IMR-90 (cell line): Measurements from ENCODE around the gene GALNT6. TPM values are rescaled to one million over a fixed set of nuclear protein-coding genes. Genes with fewer than 3 reads are reported as not detected.

Source experiments
- ATAC-seq: fragments of 200-7000 bp; cut with Tn5 transposase; 2 replicates; pipeline ENCODE4 v1.9.1; 2020; ENCODE audit warnings: low read depth, mild to moderate bottlenecking, moderate library complexity
- BruUV-seq: library from RNA; stranded (reverse); fragments of 400-500 nt; replicated peaks from 2 replicates; lab custom pipeline; 2021; lab: Mats Ljungman, UMichigan
- CTCF ChIA-PET: fragments of 300-600 bp; formaldehyde crosslinking; extraction: SDS; loops from one replicate; lab custom pipeline; 2021; ENCODE audit warnings: antibody characterized with exemption; lab: Yijun Ruan, JAX
- POLR2A ChIA-PET: fragments of 300-600 bp; sonication (Branson Sonifier 250); formaldehyde crosslinking; loops from one replicate; lab custom pipeline; 2022; ENCODE audit warnings: antibody characterized with exemption; ENCODE audit not compliant: unreplicated experiment; lab: Charles Lee
- DNase-seq: peaks from one replicate; pipeline ENCODE4 v3.0.0; 2013
- H2AFZ ChIP-seq: replicated peaks from 2 replicates; pipeline ENCODE3; 2013; ENCODE audit warnings: low read length, mild to moderate bottlenecking; ENCODE audit not compliant: poor library complexity
- H2AK5ac ChIP-seq: 2 replicates; pipeline ENCODE4 v1.6.1; 2013; ENCODE audit warnings: low read depth, low read length, inconsistent platforms
- H2AK9ac ChIP-seq: replicated peaks from 2 replicates; pipeline ENCODE3; 2013; ENCODE audit warnings: mild to moderate bottlenecking, low read depth, low read length, moderate library complexity; ENCODE audit not compliant: poor library complexity
- H2BK120ac ChIP-seq: 2 replicates; pipeline ENCODE4 v1.6.1; 2013; ENCODE audit warnings: low read depth, low read length, inconsistent platforms
- H2BK15ac ChIP-seq: 3 replicates; pipeline ENCODE4 v1.6.1; 2013; ENCODE audit warnings: low read depth, low read length, inconsistent platforms
- H2BK20ac ChIP-seq: 2 replicates; pipeline ENCODE4 v1.6.1; 2013; ENCODE audit warnings: low read depth, mild to moderate bottlenecking, inconsistent platforms, low read length, moderate library complexity
- H2BK5ac ChIP-seq: 2 replicates; pipeline ENCODE4 v1.6.1; 2013; ENCODE audit warnings: mild to moderate bottlenecking, low read depth, low read length, inconsistent platforms; ENCODE audit not compliant: poor library complexity, severe bottlenecking
- H3K14ac ChIP-seq: replicated peaks from 2 replicates; pipeline ENCODE4 v1.6.1; 2013; ENCODE audit warnings: low read depth, low read length, inconsistent platforms
- H3K18ac ChIP-seq: 2 replicates; pipeline ENCODE4 v1.6.1; 2013; ENCODE audit warnings: low read depth, low read length, control low read depth
- H3K23ac ChIP-seq: 2 replicates; pipeline ENCODE4 v1.6.1; 2013; ENCODE audit warnings: low read depth, low read length, inconsistent platforms
- H3K27ac ChIP-seq: 2 replicates; pipeline ENCODE4 v1.5.1; 2013; ENCODE audit warnings: mild to moderate bottlenecking, control low read depth, low read length; ENCODE audit not compliant: insufficient read depth
- H3K27me3 ChIP-seq: 2 replicates; pipeline ENCODE4 v1.6.1; 2013; ENCODE audit warnings: low read length; ENCODE audit not compliant: control insufficient read depth, insufficient read depth
- H3K36me3 ChIP-seq: 2 replicates; pipeline ENCODE4 v1.6.1; 2013; ENCODE audit warnings: low read length, mixed read lengths; ENCODE audit not compliant: control insufficient read depth, insufficient read depth
- H3K4ac ChIP-seq: 2 replicates; pipeline ENCODE4 v1.6.1; 2013; ENCODE audit warnings: low read depth, low read length, inconsistent platforms
- H3K4me1 ChIP-seq: 2 replicates; pipeline ENCODE4 v1.6.1; 2013; ENCODE audit warnings: low read length, mixed read lengths; ENCODE audit not compliant: control insufficient read depth, insufficient read depth
- H3K4me2 ChIP-seq: 2 replicates; pipeline ENCODE4 v1.6.1; 2013; ENCODE audit warnings: low read depth, mild to moderate bottlenecking, control low read depth, low read length, moderate library complexity
- H3K4me3 ChIP-seq: 2 replicates; pipeline ENCODE4 v1.5.1; 2013; ENCODE audit warnings: low read depth, mild to moderate bottlenecking, control low read depth, low read length, moderate library complexity; ENCODE audit not compliant: insufficient read depth
- H3K56ac ChIP-seq: 2 replicates; pipeline ENCODE4 v1.6.1; 2013; ENCODE audit warnings: low read length, inconsistent platforms; ENCODE audit not compliant: insufficient read depth; ENCODE audit errors: extremely low read depth
- H3K79me1 ChIP-seq, 2 experiments: 2 replicates each; pipeline ENCODE4 v1.6.1; 2013; ENCODE audit warnings: low read length in 2 of 2, inconsistent platforms in 1 of 2, low read depth in 1 of 2
- H3K9ac ChIP-seq: 2 replicates; pipeline ENCODE4 v1.6.1; 2013; ENCODE audit warnings: low read depth, low read length, control low read depth
- H3K9me1 ChIP-seq: 2 replicates; pipeline ENCODE4 v1.6.1; 2013; ENCODE audit warnings: low read length, inconsistent platforms; ENCODE audit not compliant: insufficient read depth
- H3K9me3 ChIP-seq: 2 replicates; pipeline ENCODE4 v1.6.1; 2013; ENCODE audit warnings: low read length; ENCODE audit not compliant: control insufficient read depth, insufficient read depth
- H4K20me1 ChIP-seq: 2 replicates; pipeline ENCODE4 v1.6.1; 2013; ENCODE audit warnings: low read length, inconsistent platforms; ENCODE audit not compliant: insufficient read depth
- H4K5ac ChIP-seq: 2 replicates; pipeline ENCODE4 v1.6.1; 2013; ENCODE audit warnings: mild to moderate bottlenecking, low read depth, low read length, control low read depth
- H4K8ac ChIP-seq, 2 experiments: 2 replicates each; pipeline ENCODE4 v1.6.1; 2013; ENCODE audit warnings: low read depth in 2 of 2, low read length in 2 of 2, control low read depth in 1 of 2, inconsistent platforms in 1 of 2
- H4K91ac ChIP-seq: 2 replicates; pipeline ENCODE4 v1.6.1; 2013; ENCODE audit warnings: low read depth, low read length, inconsistent platforms; ENCODE audit not compliant: insufficient read depth
- CEBPB ChIP-seq: IDR thresholded peaks from 2 replicates; pipeline ENCODE4 v1.6.1; 2012; ENCODE audit warnings: low read depth, low read length, improper control_type of control experiment
- ELK1 ChIP-seq: fragments of 150-350 bp; IDR thresholded peaks from 2 replicates; pipeline ENCODE4 v1.6.1; 2016; ENCODE audit warnings: low read depth, mild to moderate bottlenecking, low read length, moderate library complexity, borderline replicate concordance
- FOS ChIP-seq: fragments of 150-350 bp; IDR thresholded peaks from 2 replicates; pipeline ENCODE4 v1.6.1; 2016; ENCODE audit warnings: low read depth, low read length
- MXI1 ChIP-seq: IDR thresholded peaks from 2 replicates; pipeline ENCODE4 v1.6.1; 2012; ENCODE audit warnings: low read depth, mild to moderate bottlenecking, low read length, moderate library complexity, borderline replicate concordance
- RFX5 ChIP-seq: IDR thresholded peaks from 2 replicates; pipeline ENCODE4 v1.8.0; 2012; ENCODE audit warnings: low read depth, mild to moderate bottlenecking, low read length, moderate library complexity
- SMC3 ChIP-seq: fragments of 150-350 bp; IDR thresholded peaks from 2 replicates; pipeline ENCODE4 v1.6.1; 2016; ENCODE audit warnings: low read depth, mild to moderate bottlenecking, antibody characterized with exemption, low read length, moderate library complexity
- USF2 ChIP-seq: fragments of 150-350 bp; IDR thresholded peaks from 2 replicates; pipeline ENCODE4 v1.6.1; 2017; ENCODE audit warnings: mild to moderate bottlenecking, antibody characterized with exemption, low read length, low read depth
- WGBS, 2 experiments: methylation state at CpG; one replicate each; pipeline versions ENCODE4 v1.1.5 to v1.1.7; 2013; ENCODE audit warnings: missing lambda C conversion rate in 2 of 2; ENCODE audit not compliant: insufficient read length in 1 of 2; ENCODE audit errors: extremely low coverage in 2 of 2; 5-methylcytosine and 5-hydroxymethylcytosine counted together
- dilution Hi-C: fragments of 300-500 bp; cut with HindIII; formaldehyde crosslinking; loops from one replicate; pipeline ENCODE4 v1.14.3; 2018; ENCODE audit warnings: low sequenced_read_pairs; ENCODE audit not compliant: unreplicated experiment
- in situ Hi-C: fragments of 300-500 bp; cut with MboI; formaldehyde crosslinking; loops from 3 replicates; pipeline ENCODE4 v1.14.3; 2019; ENCODE audit warnings: low sequenced_read_pairs, inconsistent platforms, mixed read lengths
- intact Hi-C: fragments of 100-400 bp; cut with micrococcal nuclease; formaldehyde crosslinking; loops from 2 replicates; pipeline ENCODE4 v1.10.0; 2022
- polyA plus RNA-seq, 3 experiments: library from polyadenylated mRNA; depleted of rRNA; stranded (reverse); fragments of >200 nt; gene quantifications; 2 replicates each; pipeline ENCODE4 v1.2.3, GENCODE V29; 2012; ENCODE audit warnings: low replicate concordance in 1 of 3
- total RNA-seq: library from RNA; depleted of rRNA; stranded (reverse); fragments of >200 nt; gene quantifications from 2 replicates; pipeline ENCODE4 v1.2.3, GENCODE V29; 2012

Gene GALNT6
- total and polyA plus RNA-seq, 2 of the 4 experiments (the other 2 are of a cell fraction) = 17.1 to 23.7 TPM

GRCh38 chr12:51377099-51377984 lies 13.9 kb downstream of the GALNT6 start:
- Histone ChIP-seq H3K36me3 (no peaks in the 10 kb centered on the region), H3K14ac (no peak overlapping the region), H4K20me1 (no peaks in the 10 kb centered on the region), H3K4me2 (no peak overlapping the region), H3K27me3 (no peaks in the 10 kb centered on the region), H3K4me3 (no peak overlapping the region), H4K5ac (no peak overlapping the region), H2AK5ac (0 out of 2 replicates have a peak overlapping the region, but pooled peaks have one; percentile 25), H2BK120ac (no peak overlapping the region), H2BK20ac (no peak overlapping the region), H2AK9ac (peak overlapping the region; percentile 46), H2BK15ac (no peak overlapping the region; the same call in 2 of the 3 replicates), H2AFZ (no peak overlapping the region), H3K4me1 (peaks cover 14% of the 10 kb centered on the region), H3K23ac (no peak overlapping the region), H3K9ac (no peak overlapping the region), H3K18ac (no peak overlapping the region), H4K91ac (no peak overlapping the region), H2BK5ac (no peak overlapping the region), H4K8ac (no peak overlapping the region), H3K4ac (no peak overlapping the region), H3K9me3 (no peaks in the 10 kb centered on the region), H3K79me1 (peaks cover 0 to 19% of the 10 kb centered on the region in 2 experiments; a peak in 1 of 4 replicates), H3K9me1 (peaks cover 17% of the 10 kb centered on the region), H3K27ac (no peak overlapping the region), H3K56ac (no peak overlapping the region)
- dilution Hi-C loops = no loop called here
- ChIA-PET POLR2A (no interaction called here), CTCF (no interaction called here)
- TF ChIP-seq SMC3 = no peak
- TF ChIP-seq USF2 = no peak
- no peak for TF ChIP-seq MXI1
- no peak for TF ChIP-seq RFX5
- TF ChIP-seq CEBPB = no peak
- TF ChIP-seq ELK1 = no peak
- no peak for TF ChIP-seq FOS
- DNase-seq (no peak), ATAC-seq (no peak)
- in situ Hi-C loops = no loop called here
- intact Hi-C loops = no loop called here
- whole genome bisulfite sequencing, 2 experiments = no CpG with 5 or more reads among the region's 11 CpGs
- no TSS peak for BruUV-seq
